Hepatocyte (in vitro differentiated cells): ENCODE data around the gene ATP2A2. TPM values are rescaled to one million over a fixed set of nuclear protein-coding genes. Genes with fewer than 3 reads are reported as not detected.

Experiments used
- DNase-seq: peaks from one replicate; pipeline ENCODE4 v3.0.0-alpha.2; 2016; ENCODE audit warnings: low spot score
- H2AFZ ChIP-seq: fragments of 200-600 bp; sonication (generic); 2 replicates; pipeline ENCODE4 v1.6.0; 2016; ENCODE audit warnings: antibody characterized with exemption, mild to moderate bottlenecking
- H3K27ac ChIP-seq: fragments of 200-600 bp; sonication (generic); 2 replicates; pipeline ENCODE4 v1.5.1; 2016; ENCODE audit warnings: mild to moderate bottlenecking
- H3K27me3 ChIP-seq: fragments of 200-600 bp; sonication (generic); 2 replicates; pipeline ENCODE4 v1.6.1; 2016
- H3K36me3 ChIP-seq: fragments of 200-600 bp; sonication (generic); replicated peaks from 2 replicates; pipeline ENCODE4 v1.5.1; 2016; ENCODE audit warnings: low read depth; ENCODE audit not compliant: insufficient read depth
- H3K4me1 ChIP-seq: fragments of 200-600 bp; sonication (generic); 2 replicates; pipeline ENCODE4 v1.5.1; 2016; ENCODE audit warnings: mild to moderate bottlenecking, moderate library complexity; ENCODE audit not compliant: insufficient read depth
- H3K4me2 ChIP-seq: fragments of 200-600 bp; sonication (generic); 2 replicates; pipeline ENCODE4 v1.6.0; 2016
- H3K4me3 ChIP-seq: fragments of 200-600 bp; sonication (generic); 2 replicates; pipeline ENCODE4 v1.5.1; 2016; ENCODE audit warnings: mild to moderate bottlenecking
- H3K79me2 ChIP-seq: fragments of 200-600 bp; sonication (generic); 2 replicates; pipeline ENCODE4 v1.6.0; 2017; ENCODE audit warnings: mild to moderate bottlenecking
- H3K9me2 ChIP-seq: fragments of 200-600 bp; sonication (generic); replicated peaks from 2 replicates; pipeline ENCODE4 v1.6.0; 2017; ENCODE audit warnings: mild to moderate bottlenecking; ENCODE audit not compliant: insufficient read depth
- H3K9me3 ChIP-seq: fragments of 200-600 bp; sonication (generic); 2 replicates; pipeline ENCODE4 v1.5.1; 2016; ENCODE audit warnings: low read depth, mild to moderate bottlenecking
- H4K20me1 ChIP-seq: fragments of 200-600 bp; sonication (generic); 2 replicates; pipeline ENCODE4 v1.6.0; 2016; ENCODE audit warnings: mild to moderate bottlenecking; ENCODE audit not compliant: insufficient read depth, poor library complexity, severe bottlenecking
- CTCF ChIP-seq: fragments of 200-600 bp; sonication (generic); IDR thresholded peaks from 2 replicates; pipeline ENCODE4 v1.5.1; 2016; ENCODE audit warnings: antibody characterized with exemption, mild to moderate bottlenecking; ENCODE audit not compliant: poor library complexity
- EZH2 ChIP-seq: fragments of 200-600 bp; sonication (generic); IDR thresholded peaks from 2 replicates; pipeline ENCODE4 v1.6.1; 2016; ENCODE audit warnings: antibody characterized with exemption, mild to moderate bottlenecking, borderline replicate concordance
- EZH2phosphoT487 ChIP-seq: fragments of 200-600 bp; sonication (generic); IDR thresholded peaks from one replicate; pipeline ENCODE4 v1.6.1; 2018; ENCODE audit warnings: antibody characterized with exemption, mild to moderate bottlenecking, low read depth, moderate library complexity; ENCODE audit not compliant: unreplicated experiment, severe bottlenecking
- WGBS: methylation state at CpG from one replicate; pipeline ENCODE4 v1.1.6; 2016; ENCODE audit warnings: low lambda C conversion rate; ENCODE audit errors: missing lambda C conversion rate; 5-methylcytosine and 5-hydroxymethylcytosine counted together
- polyA plus RNA-seq: library from polyadenylated mRNA; unstranded; fragments of >200 nt; fragmentation: Nextera tagmentation; extraction: Ambion mirVana; gene quantifications from 2 replicates; pipeline ENCODE4 v1.2.1, GENCODE V29; 2016
- total RNA-seq: library from RNA; depleted of rRNA; stranded (reverse); fragments of >200 nt; gene quantifications from 2 replicates; pipeline ENCODE4 v1.2.3, GENCODE V29; 2014

Gene ATP2A2
- total and polyA plus RNA-seq, 2 experiments from 2014 or later: 60.2 to 126 TPM

DNA sequence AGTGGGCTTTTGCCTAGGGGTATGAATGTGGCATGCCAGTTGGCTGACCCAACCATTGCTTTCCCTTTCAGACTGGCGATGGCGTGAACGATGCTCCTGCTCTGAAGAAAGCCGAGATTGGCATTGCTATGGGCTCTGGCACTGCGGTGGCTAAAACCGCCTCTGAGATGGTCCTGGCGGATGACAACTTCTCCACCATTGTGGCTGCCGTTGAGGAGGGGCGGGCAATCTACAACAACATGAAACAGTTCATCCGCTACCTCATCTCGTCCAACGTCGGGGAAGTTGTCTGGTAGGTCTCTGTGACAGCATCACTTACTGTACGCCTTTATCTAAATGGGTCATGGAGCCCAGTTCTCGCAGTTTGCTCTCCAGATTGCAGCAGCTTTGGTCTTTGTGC, 61.1 kb downstream of the ATP2A2 start:
- TF ChIP-seq CTCF: no peak
- TF ChIP-seq EZH2: no peak
- no peak for TF ChIP-seq EZH2phosphoT487
- Histone ChIP-seq H2AFZ (no peak overlapping the region), H3K4me3 (no peak overlapping the region), H4K20me1 (peaks cover 3% of the 10 kb centered on the region), H3K4me1 (no peaks in the 10 kb centered on the region), H3K27me3 (no peaks in the 10 kb centered on the region), H3K36me3 (peaks cover 17% of the 10 kb centered on the region), H3K27ac (no peak overlapping the region), H3K79me2 (peaks cover 7% of the 10 kb centered on the region), H3K9me3 (no peaks in the 10 kb centered on the region), H3K9me2 (no peaks in the 10 kb centered on the region), H3K4me2 (no peak overlapping the region)
- no peak for DNase-seq
- 98% methylated on average over 15 of the region's 15 CpGs for WGBS

- H3K36me3 ChIP-seq: peaks cover 25% of the 10 kb centered on the region
These were observed 62.1 kb downstream of the ATP2A2 start for GRCh38 chr12:110343114-110343513.

DNA sequence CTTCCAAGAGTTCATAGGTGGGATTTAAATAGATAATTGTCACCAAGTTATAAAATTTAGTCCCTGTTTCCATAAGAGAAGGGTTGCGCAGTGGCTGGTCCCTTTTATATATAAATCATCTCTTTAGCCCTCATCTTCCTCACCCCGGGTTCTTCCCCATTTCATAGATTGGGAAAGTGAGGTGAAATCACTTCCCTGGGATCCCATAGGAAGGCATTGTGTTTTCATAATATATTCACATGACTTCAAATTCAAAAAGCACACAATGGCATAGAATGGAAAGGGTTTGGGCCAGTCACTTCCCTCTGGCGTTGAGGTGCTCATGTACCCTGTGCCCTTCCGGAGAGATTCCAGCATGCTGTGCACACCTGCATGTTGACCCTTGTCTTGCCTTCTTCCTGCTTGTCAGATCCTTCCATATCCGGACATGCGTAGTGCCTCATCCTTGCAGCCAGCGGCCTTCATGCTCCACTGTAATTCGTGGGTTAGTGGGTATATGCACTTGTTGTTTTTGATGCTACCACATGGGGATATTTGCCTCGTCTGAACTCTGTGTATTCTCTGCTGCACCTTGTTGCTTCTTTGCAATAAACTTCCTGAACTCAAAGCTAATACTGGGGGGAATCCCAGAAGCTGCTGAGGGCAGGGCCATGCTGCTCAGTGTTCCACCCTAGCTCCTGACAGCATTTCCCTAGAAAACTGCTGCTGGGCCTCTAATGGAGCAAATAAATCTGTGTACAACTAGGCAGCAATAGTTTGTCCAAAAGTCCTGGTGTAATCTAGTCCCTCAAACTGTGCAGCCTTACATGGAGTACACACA, 62.9 kb downstream of the ATP2A2 start:
- 98% methylated on average over 9 of the region's 9 CpGs for WGBS
- no peak overlapping the region for H3K4me3 ChIP-seq

More at GRCh38 chr12:110343114-110343513, 62.1 kb downstream of the ATP2A2 start:
- Histone ChIP-seq H3K9me3 (no peaks in the 10 kb centered on the region), H3K27me3 (no peaks in the 10 kb centered on the region), H3K4me2 (no peak overlapping the region), H3K27ac (no peak overlapping the region), H2AFZ (no peak overlapping the region), H3K9me2 (no peaks in the 10 kb centered on the region), H3K4me3 (no peak overlapping the region), H4K20me1 (peaks cover 3% of the 10 kb centered on the region), H3K4me1 (no peaks in the 10 kb centered on the region), H3K79me2 (peaks cover 5% of the 10 kb centered on the region)
- 96% methylated on average over 5 of the region's 5 CpGs for WGBS
- TF ChIP-seq EZH2phosphoT487 (no peak), EZH2 (no peak), CTCF (no peak)
- no peak for DNase-seq

More for the DNA sequence above, 62.9 kb downstream of the ATP2A2 start:
- TF ChIP-seq EZH2 (no peak), EZH2phosphoT487 (no peak), CTCF (no peak)
- no peak for DNase-seq
- H3K27ac ChIP-seq: no peak overlapping the region
- no peaks in the 10 kb centered on the region for H3K9me2 ChIP-seq
- no peaks in the 10 kb centered on the region for H3K9me3 ChIP-seq
- peaks cover 25% of the 10 kb centered on the region for H3K36me3 ChIP-seq
- no peaks in the 10 kb centered on the region for H3K79me2 ChIP-seq
- no peaks in the 10 kb centered on the region for H3K4me1 ChIP-seq
- peaks cover 1% of the 10 kb centered on the region for H4K20me1 ChIP-seq
- H2AFZ ChIP-seq: no peak overlapping the region
- no peak overlapping the region for H3K4me2 ChIP-seq
- no peaks in the 10 kb centered on the region for H3K27me3 ChIP-seq
